Stimulated activated effector memory CD8-positive, alpha-beta T cell treated with anti-CD3 and anti-CD28 coated beads, Interleukin-12 subunit alpha, Interleukin-12 subunit beta, amount 100 ng/mL, for 72 hours (primary cell): ENCODE measurements around the gene KIF9.
"Not testable (repeated sequence)": the region's sequence is repeated elsewhere in the genome, so short reads cannot be mapped to it uniquely, and the experiment has no call there.

Source experiments
- ATAC-seq: fragments of 150-1000 bp; cut with Tn5 transposase; 2 replicates; pipeline ENCODE4 v1.10.0; 2021
- DNase-seq, 2 donors: peaks; one replicate each; pipeline ENCODE4 v3.0.0; 2021 to 2022; ENCODE audit warnings: low spot score in 2 of 2
- H3K27ac Mint-ChIP-seq: one replicate; pipeline ENCODE4 v1.8.0; 2022; ENCODE audit warnings: mild to moderate bottlenecking, mixed read lengths
- H3K36me3 Mint-ChIP-seq: one replicate; pipeline ENCODE4 v1.8.0; 2022; ENCODE audit warnings: mild to moderate bottlenecking, mixed read lengths
- H3K4me1 Mint-ChIP-seq: one replicate; pipeline ENCODE4 v1.8.0; 2022; ENCODE audit warnings: mixed read lengths
- H3K4me3 Mint-ChIP-seq: one replicate; pipeline ENCODE4 v1.8.0; 2022; ENCODE audit warnings: mild to moderate bottlenecking, mixed read lengths
- H3K9me3 Mint-ChIP-seq: one replicate; pipeline ENCODE4 v1.8.0; 2022; ENCODE audit warnings: mixed read lengths

Gene KIF9

GRCh38 chr3:47299381-47300318 lies 17.1 kb upstream of the KIF9 start:
- ATAC-seq = no peak
- Mint-ChIP-seq H3K4me3 (no peak overlapping the region), H3K4me1 (peaks cover 34% of the 10 kb centered on the region), H3K9me3 (no peaks in the 10 kb centered on the region), H3K36me3 (peaks cover 47% of the 10 kb centered on the region), H3K27ac (no peak overlapping the region)
- no peak for DNase-seq

DNA sequence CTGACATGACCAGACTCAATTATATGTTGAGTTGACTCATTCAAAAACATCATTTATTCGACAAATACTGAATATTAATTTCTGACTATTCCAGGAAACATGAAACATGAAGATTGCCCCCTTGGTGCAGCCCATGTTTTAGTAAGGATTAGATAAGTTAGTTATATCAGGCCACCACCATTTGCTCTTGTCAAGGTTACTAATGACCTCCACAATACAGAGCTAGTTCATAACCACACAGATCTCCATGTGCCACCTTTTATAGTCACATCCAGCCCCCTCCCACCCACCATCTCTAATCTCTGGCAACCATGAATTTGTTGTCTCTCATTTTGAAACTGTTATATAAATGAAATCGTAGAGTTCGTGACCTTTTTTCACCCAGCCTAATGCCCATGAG lies 15.8 kb upstream of the KIF9 start:
- Mint-ChIP-seq H3K4me1 (peaks cover 40% of the 10 kb centered on the region), H3K27ac (no peak overlapping the region), H3K36me3 (peaks cover 47% of the 10 kb centered on the region), H3K9me3 (no peaks in the 10 kb centered on the region), H3K4me3 (no peak overlapping the region)
- DNase-seq (no peak), ATAC-seq (no peak)

GRCh38 chr3:47296562-47297302 lies 14.1 kb upstream of the KIF9 start:
- Mint-ChIP-seq H3K36me3 (peaks cover 33% of the 10 kb centered on the region), H3K4me3 (no peak overlapping the region), H3K4me1 (peaks cover 40% of the 10 kb centered on the region), H3K9me3 (no peaks in the 10 kb centered on the region), H3K27ac (peak overlapping the region; percentile 32)
- DNase-seq (no peak), ATAC-seq (no peak)

- no peak for DNase-seq
- Mint-ChIP-seq H3K9me3 (no peaks in the 10 kb centered on the region), H3K4me1 (peaks cover 40% of the 10 kb centered on the region), H3K36me3 (peaks cover 29% of the 10 kb centered on the region), H3K27ac (peak overlapping the region; percentile 32), H3K4me3 (no peak overlapping the region)
- no peak for ATAC-seq
Measured at GRCh38 chr3:47295976-47296375, 13.4 kb upstream of the KIF9 start.

DNA sequence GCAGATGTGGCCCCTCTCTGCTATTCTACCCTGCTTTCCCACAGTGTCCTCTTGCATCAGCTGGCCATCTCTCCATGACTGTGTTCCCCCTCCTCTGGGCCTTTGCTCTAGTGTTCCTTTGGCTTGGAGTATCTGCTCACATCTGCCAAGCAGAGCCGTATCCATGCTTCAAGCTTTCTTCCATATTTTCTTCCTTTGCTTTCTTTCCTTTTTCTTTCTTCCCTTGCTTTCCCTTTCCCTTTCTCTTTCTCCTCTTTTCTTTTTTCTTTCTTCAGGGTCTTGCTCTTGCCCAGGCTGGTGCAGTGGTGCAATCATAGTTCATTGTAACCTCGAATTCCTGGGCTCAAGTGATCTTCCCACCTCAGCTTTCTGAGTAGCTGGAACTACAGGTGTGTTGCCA lies 12.7 kb upstream of the KIF9 start:
- DNase-seq = no peak
- Mint-ChIP-seq H3K4me1 (peaks cover 47% of the 10 kb centered on the region), H3K36me3 (peaks cover 27% of the 10 kb centered on the region), H3K4me3 (no peak overlapping the region), H3K27ac (peak overlapping the region; percentile 2), H3K9me3 (no peaks in the 10 kb centered on the region)
- ATAC-seq = no peak

GRCh38 chr3:47294392-47294791 lies 11.8 kb upstream of the KIF9 start:
- ATAC-seq (no peak), DNase-seq (no peak)
- peaks cover 35% of the 10 kb centered on the region for H3K36me3 Mint-ChIP-seq
- no peak overlapping the region for H3K27ac Mint-ChIP-seq
- no peaks in the 10 kb centered on the region for H3K9me3 Mint-ChIP-seq
- H3K4me1 Mint-ChIP-seq = peaks cover 52% of the 10 kb centered on the region
- H3K4me3 Mint-ChIP-seq = no peak overlapping the region

GRCh38 chr3:47293822-47294221 lies 11.2 kb upstream of the KIF9 start:
- Mint-ChIP-seq H3K9me3 (no peaks in the 10 kb centered on the region), H3K36me3 (peaks cover 41% of the 10 kb centered on the region), H3K27ac (no peak overlapping the region), H3K4me3 (no peak overlapping the region), H3K4me1 (peaks cover 54% of the 10 kb centered on the region)
- ATAC-seq = no peak
- no peak for DNase-seq

GRCh38 chr3:47291754-47292420 lies 9.3 kb upstream of the KIF9 start:
- not testable (repeated sequence) for ATAC-seq, DNase-seq, H3K27ac Mint-ChIP-seq, H3K4me3 Mint-ChIP-seq, H3K9me3 Mint-ChIP-seq
- Mint-ChIP-seq H3K4me1 (peaks cover 48% of the 10 kb centered on the region), H3K36me3 (peaks cover 47% of the 10 kb centered on the region)

DNA sequence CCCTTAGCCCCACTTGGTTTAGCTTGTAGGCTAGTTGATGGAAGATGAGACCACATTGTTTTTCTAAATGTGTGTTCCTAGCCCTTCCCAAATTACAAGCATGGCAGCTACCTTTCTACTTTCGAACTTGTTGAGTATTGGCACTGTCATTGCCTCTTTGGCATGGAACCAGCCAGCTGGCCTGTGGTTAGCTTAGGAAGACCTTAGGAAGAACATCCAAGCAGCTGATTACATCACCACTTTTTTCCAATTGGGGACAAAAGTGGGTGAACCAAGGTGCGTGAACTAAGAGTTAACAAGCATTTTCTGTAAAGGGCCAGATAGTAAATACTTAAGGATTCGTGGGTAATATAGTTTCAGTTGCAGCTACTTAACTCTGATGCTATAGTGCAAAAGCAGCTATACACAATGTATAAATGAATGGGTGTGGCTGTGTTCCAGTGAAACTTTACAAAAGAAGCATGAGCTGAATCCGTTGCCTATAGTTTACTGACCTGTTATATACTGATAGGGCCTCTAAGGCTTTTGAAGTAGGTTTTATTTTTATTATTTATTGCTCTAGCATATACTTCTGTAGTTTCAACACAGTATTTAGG lies 8.7 kb upstream of the KIF9 start:
- peaks cover 46% of the 10 kb centered on the region for H3K4me1 Mint-ChIP-seq
- no peak overlapping the region for H3K4me3 Mint-ChIP-seq
- H3K9me3 Mint-ChIP-seq = no peaks in the 10 kb centered on the region
- DNase-seq (no peak), ATAC-seq (no peak)
- no peak overlapping the region for H3K27ac Mint-ChIP-seq
- H3K36me3 Mint-ChIP-seq = peaks cover 49% of the 10 kb centered on the region

DNA sequence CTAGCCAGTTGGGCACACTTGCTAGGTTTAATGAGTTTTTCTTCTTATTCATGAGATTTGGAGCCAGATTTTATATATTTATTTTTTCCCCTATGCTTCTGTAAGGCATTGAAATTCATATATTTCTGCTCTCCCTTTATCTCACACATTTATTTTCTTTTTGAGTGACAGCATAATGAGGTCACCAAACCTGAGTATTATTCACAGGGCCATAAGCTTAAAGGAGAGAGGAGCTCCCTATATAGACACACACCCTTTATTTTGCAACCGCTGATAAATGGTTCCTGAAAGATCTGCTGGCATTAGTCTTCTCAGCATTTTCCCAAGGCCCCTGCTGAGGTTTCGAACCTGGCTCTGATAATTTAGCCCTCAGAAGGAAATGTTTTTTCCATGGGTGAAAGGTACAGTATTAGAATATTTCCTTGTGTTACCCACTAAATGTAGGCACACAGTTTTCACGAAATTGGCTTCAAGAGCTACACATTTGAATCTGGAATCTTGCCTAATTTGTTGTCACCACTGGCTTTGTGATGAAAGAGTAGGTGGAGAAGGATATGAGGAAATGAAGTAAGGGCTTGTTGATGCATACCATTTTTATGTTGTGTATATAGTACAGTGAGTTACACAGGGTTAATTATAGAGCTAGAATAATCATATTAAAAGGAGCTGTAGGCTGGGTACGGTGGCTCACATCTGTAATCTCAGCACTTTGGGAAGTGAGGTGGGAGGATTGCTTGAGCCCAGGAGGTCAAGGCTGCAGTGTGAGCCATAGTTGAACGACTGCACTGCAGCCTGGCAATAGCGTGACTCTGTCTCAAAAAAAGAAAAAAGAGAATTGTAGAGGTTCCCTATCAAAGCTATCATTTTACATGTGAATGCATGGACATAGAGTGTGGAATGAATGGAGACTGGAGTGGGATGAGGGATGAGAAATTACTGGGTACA lies 6.6 kb upstream of the KIF9 start:
- H3K27ac Mint-ChIP-seq = peak overlapping the region; percentile 23

GRCh38 chr3:47283591-47284364 lies 1.2 kb upstream of the KIF9 start:
- ATAC-seq (peak; percentile 26), DNase-seq (peak; percentile 10 to 65)
- H3K4me1 Mint-ChIP-seq = peaks cover 56% of the 10 kb centered on the region
- H3K27ac Mint-ChIP-seq = peak overlapping the region; percentile 100
- H3K36me3 Mint-ChIP-seq = peaks cover 56% of the 10 kb centered on the region
- H3K9me3 Mint-ChIP-seq = no peaks in the 10 kb centered on the region
- H3K4me3 Mint-ChIP-seq = peak overlapping the region; percentile 100

More for the DNA sequence above, 6.6 kb upstream of the KIF9 start:
- DNase-seq (no peak), ATAC-seq (no peak)
- H3K36me3 Mint-ChIP-seq = peaks cover 48% of the 10 kb centered on the region
- H3K4me1 Mint-ChIP-seq = peaks cover 40% of the 10 kb centered on the region
- no peak overlapping the region for H3K4me3 Mint-ChIP-seq
- H3K9me3 Mint-ChIP-seq = no peaks in the 10 kb centered on the region

DNA sequence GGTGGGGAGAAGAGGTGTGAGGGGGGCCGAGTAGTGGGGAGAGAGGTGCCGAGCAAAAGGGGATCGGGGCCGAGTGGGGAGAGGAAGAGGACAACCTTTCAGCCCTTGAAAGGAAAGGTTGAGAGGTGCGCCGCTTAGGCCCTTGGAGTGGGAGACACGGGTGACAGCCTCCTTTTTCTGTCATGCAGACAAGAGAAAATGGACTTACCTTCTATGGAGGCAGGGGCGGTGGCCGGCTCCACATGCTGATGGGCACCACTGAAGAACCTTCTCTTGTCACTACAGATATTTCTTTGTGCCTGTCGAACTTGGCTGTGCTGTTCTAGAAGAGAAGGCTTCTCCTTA lies 566 bp upstream of the KIF9 start:
- Mint-ChIP-seq H3K9me3 (no peaks in the 10 kb centered on the region), H3K4me3 (peak overlapping the region; percentile 100), H3K36me3 (peaks cover 50% of the 10 kb centered on the region), H3K27ac (peak overlapping the region; percentile 100), H3K4me1 (peaks cover 56% of the 10 kb centered on the region)
- ATAC-seq = peak; percentile 8
- DNase-seq = peak in 1 of 2 donors; percentile 6

DNA sequence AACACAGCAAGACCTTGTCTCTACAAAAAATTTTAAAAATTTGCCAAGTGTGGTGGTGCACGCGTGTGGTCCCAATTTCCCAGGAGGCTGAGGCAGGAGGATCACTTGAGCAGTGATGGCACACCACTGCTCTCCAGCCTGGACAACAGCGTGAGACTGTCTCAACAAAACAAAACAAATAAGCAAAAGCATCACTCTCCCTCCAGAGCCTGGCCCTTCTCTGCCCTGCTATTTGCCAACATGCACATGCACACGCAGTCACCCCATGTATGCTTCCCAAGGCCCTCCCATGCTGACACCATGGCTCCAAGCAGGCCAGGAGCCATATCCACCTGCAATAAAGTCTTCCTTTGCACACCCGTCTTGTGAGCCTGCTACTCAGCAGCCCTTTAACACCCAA lies 2.1 kb downstream of the KIF9 start:
- peaks cover 29% of the 10 kb centered on the region for H3K36me3 Mint-ChIP-seq
- no peak for ATAC-seq
- no peak overlapping the region for H3K4me3 Mint-ChIP-seq
- DNase-seq = no peak
- peaks cover 45% of the 10 kb centered on the region for H3K4me1 Mint-ChIP-seq
- H3K9me3 Mint-ChIP-seq = no peaks in the 10 kb centered on the region
- H3K27ac Mint-ChIP-seq = no peak overlapping the region

DNA sequence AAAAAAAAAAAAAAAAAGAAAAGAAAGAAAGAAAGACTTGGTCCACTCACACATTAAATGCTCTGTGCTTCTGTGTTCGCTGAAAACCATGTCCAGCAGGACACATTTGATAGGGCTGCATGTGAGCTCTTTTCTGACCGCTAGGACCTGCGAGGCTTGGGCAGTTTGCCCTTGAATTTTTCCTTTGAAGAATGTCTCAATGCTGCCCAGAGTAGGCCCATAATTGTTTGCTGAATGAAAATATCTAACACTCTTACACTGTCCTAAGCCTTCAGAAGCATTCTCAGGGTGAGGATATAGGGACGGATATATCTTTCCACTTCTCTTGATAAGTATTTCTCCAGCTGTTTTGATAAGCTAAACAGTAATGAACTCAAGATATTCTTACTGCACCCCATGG lies 6.0 kb downstream of the KIF9 start:
- H3K9me3 Mint-ChIP-seq = no peaks in the 10 kb centered on the region
- H3K4me3 Mint-ChIP-seq = no peak overlapping the region
- peaks cover 1% of the 10 kb centered on the region for H3K36me3 Mint-ChIP-seq
- DNase-seq = no peak
- H3K4me1 Mint-ChIP-seq = peaks cover 12% of the 10 kb centered on the region
- ATAC-seq = no peak
- H3K27ac Mint-ChIP-seq = no peak overlapping the region
